HG03378 (cell line): Measurements from ENCODE around the gene TMEM86B.
"Not testable (repeated sequence)": the region's sequence is repeated elsewhere in the genome, so short reads cannot be mapped to it uniquely, and the experiment has no call there.

Experiments used
- ATAC-seq: cut with Tn5 transposase; IDR thresholded peaks from one replicate; pipeline ENCODE4 v1.9.1; 2021; ENCODE audit warnings: mild to moderate bottlenecking, moderate library complexity; ENCODE audit not compliant: unreplicated experiment

TMEM86B gene

GRCh38 chr19:55223291-55224037, 5.1 kb downstream of the TMEM86B start:
- no peak for ATAC-seq

DNA sequence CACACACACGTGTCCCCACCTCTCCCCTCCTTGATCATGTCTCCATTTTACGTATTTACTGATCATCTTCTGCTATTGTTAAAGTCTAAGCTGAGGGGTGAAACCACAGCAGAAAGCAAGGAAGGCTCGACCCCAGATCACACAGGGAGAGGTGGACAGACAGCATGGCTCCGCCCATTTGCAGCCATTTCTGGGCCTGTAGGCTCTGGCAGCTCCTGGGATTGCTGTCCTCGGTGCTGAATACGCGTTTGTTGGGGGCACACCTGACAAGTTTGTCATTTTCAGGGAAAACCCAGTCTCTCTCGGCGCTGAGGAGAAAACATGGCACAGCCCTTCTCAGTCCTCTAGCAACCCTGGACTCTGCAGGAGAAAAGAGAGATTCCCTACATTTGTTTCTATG, 8.0 kb downstream of the TMEM86B start:
- no peak for ATAC-seq

- ATAC-seq: no peak
Measured at GRCh38 chr19:55216461-55217198, 11.9 kb downstream of the TMEM86B start.

DNA sequence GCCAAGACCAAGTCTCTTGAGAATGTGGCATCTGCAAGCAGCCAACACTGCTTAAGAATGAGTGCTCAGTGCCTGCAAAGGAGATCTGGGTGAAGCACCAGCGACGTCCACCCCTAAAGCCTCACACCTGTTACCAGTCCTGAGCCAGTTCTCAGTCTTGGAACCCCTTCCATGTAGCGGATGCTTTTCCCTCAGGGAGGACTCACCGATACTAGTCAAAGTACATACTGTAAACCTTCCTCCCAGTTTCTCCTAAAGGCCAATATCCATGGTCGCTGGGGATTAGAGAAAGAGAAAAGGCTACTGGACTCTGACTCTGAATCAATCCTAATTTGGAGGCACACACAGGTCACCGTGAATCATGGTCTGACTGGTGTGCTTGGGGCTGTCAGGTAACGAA, 15.0 kb downstream of the TMEM86B start:
- ATAC-seq: no peak

- ATAC-seq: no peak
Measured at GRCh38 chr19:55212447-55212846, 16.1 kb downstream of the TMEM86B start.

DNA sequence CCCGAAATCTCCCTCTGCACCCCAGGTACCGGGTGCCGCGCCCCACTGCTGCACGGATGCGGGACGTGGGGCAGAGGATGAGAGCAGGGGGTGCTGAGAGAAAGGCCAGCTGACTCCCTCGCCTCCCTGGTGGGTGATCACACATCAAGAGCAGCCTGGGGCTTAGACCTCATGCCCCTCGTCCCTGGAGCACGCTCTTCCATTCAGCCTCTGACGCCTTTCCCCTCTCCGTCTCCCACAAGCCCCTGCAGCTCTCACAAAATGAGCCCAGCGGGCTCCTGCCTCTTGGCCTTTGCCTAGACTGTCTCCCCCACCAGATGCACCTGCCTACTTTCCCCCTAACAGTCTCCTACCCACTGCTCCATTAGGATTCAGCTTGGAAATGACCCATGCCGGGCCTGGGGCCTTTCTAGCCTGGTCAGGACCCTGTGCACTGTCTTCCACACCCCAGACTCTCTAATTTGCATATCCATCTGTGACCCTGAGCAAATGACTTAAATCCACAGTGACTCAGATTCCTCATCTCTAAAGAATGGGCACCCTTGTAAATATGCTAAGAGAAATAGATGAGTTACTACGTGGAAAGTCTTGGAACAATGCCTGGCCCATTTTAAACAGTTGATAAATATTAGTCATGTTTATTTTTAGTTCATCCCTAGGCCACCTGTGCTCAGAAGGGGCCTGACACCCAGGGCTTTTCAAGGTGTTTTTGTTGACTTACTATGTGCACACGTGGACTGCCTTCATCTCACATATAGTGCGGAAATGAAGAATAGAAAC, 18.7 kb downstream of the TMEM86B start:
- no peak for ATAC-seq

- ATAC-seq: no peak
Measured at GRCh38 chr19:55208880-55209692, 19.5 kb downstream of the TMEM86B start, which contains the start of gene PTPRH. PTPRH (minus strand) TSS chr19:55209501; CDS start chr19:55209433, 68 bp downstream.

DNA sequence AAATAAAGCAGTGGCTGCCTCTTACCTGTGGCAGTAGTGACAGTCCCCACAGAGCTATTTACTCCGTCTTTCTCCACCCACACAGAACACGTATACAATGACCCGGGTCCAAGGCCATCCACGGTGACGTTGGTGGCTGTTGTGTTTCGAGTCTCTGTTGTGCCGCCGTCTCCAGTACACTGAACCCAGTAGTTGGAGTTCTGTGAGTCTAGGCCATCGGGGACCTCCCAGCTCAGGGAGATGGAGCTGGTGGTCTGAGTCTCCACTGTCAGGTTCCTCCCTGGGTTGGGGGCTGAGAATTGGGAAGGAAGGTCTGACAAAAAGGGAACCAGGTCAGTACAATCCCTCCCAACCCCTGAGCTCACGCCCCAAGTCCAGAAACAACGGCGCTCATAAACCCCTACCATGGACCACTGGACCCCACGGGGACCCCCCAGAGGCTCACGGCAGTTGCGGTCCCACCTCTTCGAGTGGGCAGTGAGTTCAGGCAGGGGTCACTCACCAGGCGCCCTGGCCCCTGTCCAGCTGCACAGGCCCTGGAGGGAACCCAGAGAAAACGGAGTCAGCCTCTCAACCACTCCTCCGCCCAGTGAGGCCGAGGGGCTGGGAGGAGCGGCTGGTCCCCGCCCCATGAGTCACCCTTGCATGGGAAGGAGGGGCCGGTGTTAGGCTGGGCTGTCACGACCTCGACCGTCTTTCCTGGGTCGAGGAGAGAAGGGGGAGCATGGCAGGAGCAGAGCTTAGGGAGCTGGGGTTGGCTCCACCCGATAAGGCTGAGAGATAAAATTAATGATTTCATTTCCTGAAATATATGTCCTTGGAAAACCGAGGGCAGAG, 21.7 kb downstream of the TMEM86B start:
- no peak for ATAC-seq

DNA sequence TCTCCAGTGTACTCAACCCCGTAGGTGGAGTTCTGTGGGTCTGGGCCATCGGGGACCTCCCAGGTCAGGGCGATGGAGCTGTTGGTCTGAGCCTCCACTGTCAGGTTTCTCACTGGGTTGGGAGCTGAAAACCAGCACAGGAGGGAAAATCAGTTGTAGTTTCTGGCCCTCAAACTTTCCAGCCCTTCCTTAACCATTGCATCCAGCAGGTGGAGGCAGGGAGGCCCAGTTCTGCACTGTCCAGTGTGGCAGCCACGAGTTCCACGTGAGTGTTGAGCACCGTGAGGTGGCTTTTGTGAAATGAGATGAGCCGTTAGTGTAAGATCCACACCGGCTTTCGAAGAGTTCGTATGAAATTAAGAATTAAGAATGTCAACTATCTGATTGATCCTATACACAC, 26.4 kb downstream of the TMEM86B start:
- ATAC-seq: not testable (repeated sequence)

GRCh38 chr19:55199620-55200204, 28.9 kb downstream of the TMEM86B start:
- no peak for ATAC-seq

- no peak for ATAC-seq
Measured at GRCh38 chr19:55198651-55199050, 29.9 kb downstream of the TMEM86B start.

DNA sequence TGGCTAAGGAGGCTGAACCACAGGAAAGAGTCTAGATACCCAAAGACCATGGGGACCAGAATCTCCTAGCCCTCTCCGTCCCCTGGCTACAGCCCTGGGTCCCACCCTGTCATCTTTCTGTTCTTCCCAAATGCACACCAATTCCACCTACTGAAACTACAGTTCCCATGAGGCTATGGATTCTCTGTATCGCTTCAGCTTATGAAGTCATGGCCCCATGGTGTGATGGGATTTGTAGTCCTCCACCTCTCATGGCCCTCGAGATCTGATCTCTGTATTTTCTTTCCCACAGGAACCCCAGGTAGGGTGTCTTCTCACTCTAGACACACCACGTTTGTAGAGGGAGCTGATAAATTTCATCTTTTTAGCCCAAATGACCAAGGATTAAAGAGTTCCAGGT, 31.0 kb downstream of the TMEM86B start:
- ATAC-seq: no peak

GRCh38 chr19:55196803-55197202, 31.8 kb downstream of the TMEM86B start:
- no peak for ATAC-seq

DNA sequence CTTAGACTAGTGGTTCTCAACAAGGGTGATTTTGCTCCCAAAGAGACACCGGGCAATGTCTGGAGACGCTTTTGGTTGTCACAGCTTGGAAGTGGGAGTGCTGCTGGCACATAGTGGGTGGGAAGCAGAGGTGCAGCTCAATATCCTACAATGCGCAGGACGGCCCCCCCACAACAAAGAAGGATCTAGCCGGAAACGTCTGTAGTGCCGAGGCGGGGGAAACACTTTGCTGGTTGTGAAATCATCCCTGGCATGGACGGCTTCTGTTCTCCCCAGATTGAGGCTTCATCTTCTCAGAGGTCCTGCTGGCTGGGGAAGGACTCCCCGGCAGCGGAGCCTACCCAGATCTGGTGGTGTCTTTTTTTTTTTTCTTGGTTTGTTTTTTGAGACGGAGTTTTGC, 35.1 kb downstream of the TMEM86B start:
- no peak for ATAC-seq

DNA sequence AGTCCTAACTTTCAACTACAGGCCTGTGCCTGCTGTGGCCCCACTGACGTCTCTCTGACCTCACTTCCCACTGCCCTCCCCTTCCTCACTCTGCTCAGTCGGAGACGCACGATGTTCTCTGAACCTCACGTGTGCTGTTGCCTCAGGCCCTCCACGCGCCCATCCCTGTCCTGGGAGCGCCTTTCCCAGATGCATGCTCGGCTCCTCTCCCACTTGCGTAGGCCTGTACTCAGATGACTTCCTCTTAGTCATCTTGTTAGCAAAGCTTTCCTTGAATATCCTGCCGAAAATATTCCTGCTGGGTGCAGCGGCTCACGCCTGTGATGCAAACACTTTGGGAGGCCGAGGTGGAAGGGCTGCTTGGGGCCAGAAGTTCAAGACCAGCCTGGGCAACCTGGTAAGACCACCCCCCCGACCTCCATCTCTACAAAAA, 39.1 kb downstream of the TMEM86B start:
- ATAC-seq: no peak

- ATAC-seq: no peak
Measured at GRCh38 chr19:55188625-55189024, 39.9 kb downstream of the TMEM86B start.

GRCh38 chr19:55186080-55186479, 42.5 kb downstream of the TMEM86B start:
- ATAC-seq: no peak

DNA sequence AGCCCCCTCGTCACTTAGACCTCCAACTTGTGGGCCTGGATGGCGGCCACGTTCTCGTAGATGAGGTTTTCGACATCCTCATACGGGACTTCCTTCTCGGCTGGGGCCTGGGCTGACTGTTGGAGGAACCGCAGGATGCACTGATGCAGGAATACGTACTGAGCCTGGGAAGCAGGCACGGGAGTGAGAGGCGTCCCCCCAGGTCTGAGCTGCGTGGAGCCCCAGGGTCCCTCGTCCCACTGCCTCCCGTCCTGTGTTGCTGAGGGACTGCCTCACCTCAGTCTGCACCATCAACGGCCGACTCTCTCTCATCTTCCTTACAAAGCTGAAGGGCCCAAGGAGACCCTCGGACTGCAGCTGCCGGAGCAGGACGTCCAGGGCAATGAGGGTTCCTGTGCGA, 46.8 kb downstream of the TMEM86B start:
- ATAC-seq: no peak
